Hepatocyte (in vitro differentiated cells): ENCODE measurements around the gene RNF7.

ENCODE experiments used
- EZH2 ChIP-seq: fragments of 200-600 bp; sonication (generic); IDR thresholded peaks from 2 replicates; pipeline ENCODE4 v1.6.1; 2016; ENCODE audit warnings: antibody characterized with exemption, mild to moderate bottlenecking, borderline replicate concordance
- EZH2phosphoT487 ChIP-seq: fragments of 200-600 bp; sonication (generic); IDR thresholded peaks from one replicate; pipeline ENCODE4 v1.6.1; 2018; ENCODE audit warnings: antibody characterized with exemption, mild to moderate bottlenecking, low read depth, moderate library complexity; ENCODE audit not compliant: unreplicated experiment, severe bottlenecking
- TF ChIP-seq, protein P1 (sequence below): fragments of 200-600 bp; sonication (generic); IDR thresholded peaks from 2 replicates; pipeline ENCODE4 v1.5.1; 2016; ENCODE audit warnings: antibody characterized with exemption, mild to moderate bottlenecking; ENCODE audit not compliant: poor library complexity

DNA sequence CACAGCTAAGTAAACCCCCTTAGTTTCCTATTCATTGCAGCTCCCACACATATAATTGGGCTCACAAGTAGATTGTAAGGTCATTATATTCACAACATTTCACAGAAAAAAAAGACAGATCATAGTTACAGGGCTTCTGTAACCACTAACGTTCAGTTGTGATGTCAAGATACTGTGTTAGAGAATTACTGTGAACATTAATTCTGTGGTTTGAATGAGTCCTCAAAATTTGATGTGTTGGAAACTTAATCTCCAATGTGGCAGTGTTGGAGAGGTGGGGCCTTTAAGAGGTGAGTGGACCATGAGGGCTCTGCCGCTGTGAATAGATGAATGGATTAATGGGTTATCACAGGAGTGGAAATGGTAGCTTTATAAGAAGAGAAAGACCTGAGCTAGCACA is 46.4 kb downstream of the RNF7 start:
- TF ChIP-seq, protein P1, sequence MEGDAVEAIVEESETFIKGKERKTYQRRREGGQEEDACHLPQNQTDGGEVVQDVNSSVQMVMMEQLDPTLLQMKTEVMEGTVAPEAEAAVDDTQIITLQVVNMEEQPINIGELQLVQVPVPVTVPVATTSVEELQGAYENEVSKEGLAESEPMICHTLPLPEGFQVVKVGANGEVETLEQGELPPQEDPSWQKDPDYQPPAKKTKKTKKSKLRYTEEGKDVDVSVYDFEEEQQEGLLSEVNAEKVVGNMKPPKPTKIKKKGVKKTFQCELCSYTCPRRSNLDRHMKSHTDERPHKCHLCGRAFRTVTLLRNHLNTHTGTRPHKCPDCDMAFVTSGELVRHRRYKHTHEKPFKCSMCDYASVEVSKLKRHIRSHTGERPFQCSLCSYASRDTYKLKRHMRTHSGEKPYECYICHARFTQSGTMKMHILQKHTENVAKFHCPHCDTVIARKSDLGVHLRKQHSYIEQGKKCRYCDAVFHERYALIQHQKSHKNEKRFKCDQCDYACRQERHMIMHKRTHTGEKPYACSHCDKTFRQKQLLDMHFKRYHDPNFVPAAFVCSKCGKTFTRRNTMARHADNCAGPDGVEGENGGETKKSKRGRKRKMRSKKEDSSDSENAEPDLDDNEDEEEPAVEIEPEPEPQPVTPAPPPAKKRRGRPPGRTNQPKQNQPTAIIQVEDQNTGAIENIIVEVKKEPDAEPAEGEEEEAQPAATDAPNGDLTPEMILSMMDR, result no peak
- TF ChIP-seq EZH2 (no peak), EZH2phosphoT487 (no peak)
